ENCODE measurements around the gene HOXA11.

GRCh38 chr7:27139334-27140125 is 45.5 kb downstream of the HOXA11 start:
- TF ChIP-seq CTCF (IDR thresholded peaks at IDR 0.05; ENCODE audit: low read depth, low read length, poor library complexity, severe bottlenecking) (no peak), EZH2phosphoT487 (IDR thresholded peaks at IDR 0.05; ENCODE audit: borderline replicate concordance, low read length) (no peak)

Measured in DOHH2 (cell line).